ENCODE results near the gene THOC7.
A peak's percentile ranks its signal among the peaks of the same experiment; 100 is the strongest.

Gene THOC7

DNA sequence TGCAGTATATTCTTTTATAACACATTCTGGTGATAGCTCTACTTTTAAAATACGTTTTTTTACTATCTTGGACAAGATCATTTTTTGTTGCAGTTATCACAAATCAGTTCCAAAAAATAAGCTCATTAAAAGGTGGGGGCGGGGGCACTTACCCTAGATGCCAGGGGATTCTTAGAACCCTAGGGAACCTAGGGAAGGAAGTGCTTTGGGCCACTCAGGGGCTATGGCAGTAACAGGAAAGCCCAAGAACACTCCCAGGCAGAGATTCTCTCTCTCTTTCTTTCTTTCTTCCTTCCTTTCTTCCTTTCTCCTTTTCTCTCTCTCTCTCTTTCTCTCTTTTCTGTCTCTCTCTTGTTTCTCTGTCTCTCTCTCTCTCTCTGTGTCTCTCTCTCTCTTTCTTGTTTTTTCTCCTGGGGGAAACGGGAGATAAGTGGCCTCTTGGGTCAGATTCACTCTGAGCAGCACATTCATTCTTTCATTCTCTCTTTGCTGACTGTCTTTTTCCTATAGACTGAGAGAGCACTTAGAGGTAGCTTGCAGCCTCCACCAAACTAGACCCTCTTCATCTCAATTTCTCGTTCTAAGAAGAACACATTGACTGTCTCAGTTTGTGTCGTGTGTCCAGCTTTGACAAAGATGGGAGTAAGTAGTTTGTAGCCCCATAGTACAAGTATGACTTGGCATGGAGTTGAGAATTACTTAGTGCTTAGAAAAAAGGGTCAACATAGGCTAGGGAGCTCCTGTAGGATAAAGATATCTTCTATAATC, 32.0 kb upstream of the THOC7 start:
- H3K27me3 Mint-ChIP-seq: no peaks in the 10 kb centered on the region

DNA sequence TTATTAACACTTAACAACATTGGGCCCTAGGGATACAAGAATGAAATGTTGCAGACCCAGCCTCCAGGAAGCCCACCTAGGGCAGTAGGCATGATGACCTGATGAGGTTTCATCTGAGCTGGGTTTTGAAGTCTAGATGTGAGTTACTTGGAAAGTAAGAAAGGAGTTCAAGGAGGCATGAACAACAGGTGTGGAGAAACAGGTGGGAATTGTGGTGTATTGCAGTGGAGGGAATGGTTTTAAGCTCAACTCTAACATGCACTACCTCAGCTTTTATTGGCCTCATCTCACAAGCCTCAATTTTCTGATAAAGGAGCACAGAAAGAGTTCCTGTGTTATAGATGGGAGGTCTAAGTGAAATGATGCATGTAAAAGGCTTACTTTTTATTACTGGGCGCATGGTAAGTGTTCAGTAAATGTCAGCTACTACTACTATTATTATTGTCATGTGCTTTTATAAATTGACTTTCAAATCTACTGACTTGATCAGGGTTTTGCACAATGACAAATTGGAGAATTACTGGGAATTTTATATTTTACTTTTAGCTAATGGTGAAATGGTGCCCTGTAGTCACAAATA, 29.3 kb upstream of the THOC7 start:
- peak overlapping the region; percentile 59 for H3K27ac Mint-ChIP-seq
- no peaks in the 10 kb centered on the region for H3K27me3 Mint-ChIP-seq
- no peaks in the 10 kb centered on the region for H3K9me3 Mint-ChIP-seq (ENCODE audit: low read depth)
- peaks cover 40% of the 10 kb centered on the region for H3K4me1 Mint-ChIP-seq (ENCODE audit: low read depth)
- peaks cover 3% of the 10 kb centered on the region for H3K36me3 Mint-ChIP-seq
- no peak overlapping the region for H3K4me3 Mint-ChIP-seq

More for the DNA sequence above, 32.0 kb upstream of the THOC7 start:
- peak overlapping the region; percentile 25 for H3K27ac Mint-ChIP-seq
- H3K4me3 Mint-ChIP-seq: no peak overlapping the region
- peaks cover 49% of the 10 kb centered on the region for H3K4me1 Mint-ChIP-seq (ENCODE audit: low read depth)
- H3K9me3 Mint-ChIP-seq (ENCODE audit: low read depth): no peaks in the 10 kb centered on the region
- H3K36me3 Mint-ChIP-seq: peaks cover 13% of the 10 kb centered on the region

DNA sequence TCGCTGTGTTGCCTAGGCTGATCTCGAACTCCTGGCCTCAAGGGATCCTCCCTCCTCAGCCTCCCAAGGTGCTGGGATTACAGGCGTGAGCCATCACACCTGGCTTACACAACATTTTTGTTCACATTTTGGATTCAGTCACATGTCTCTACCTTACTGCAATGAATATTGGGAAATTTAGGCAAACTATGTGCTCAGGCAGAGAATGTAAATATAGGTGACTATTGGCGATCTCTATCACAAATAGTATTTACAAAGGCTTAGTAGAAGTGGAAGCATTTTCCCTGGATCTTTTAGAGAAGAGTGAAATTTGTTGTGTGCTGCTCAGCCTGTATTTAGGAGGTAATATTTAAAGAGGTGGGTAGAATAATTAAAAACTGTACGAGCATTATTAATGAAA, 27.9 kb upstream of the THOC7 start:
- no peaks in the 10 kb centered on the region for H3K27me3 Mint-ChIP-seq
- H3K36me3 Mint-ChIP-seq: peaks cover 3% of the 10 kb centered on the region
- no peak overlapping the region for H3K27ac Mint-ChIP-seq
- H3K9me3 Mint-ChIP-seq (ENCODE audit: low read depth): no peaks in the 10 kb centered on the region
- H3K4me3 Mint-ChIP-seq: no peak overlapping the region
- H3K4me1 Mint-ChIP-seq (ENCODE audit: low read depth): peaks cover 31% of the 10 kb centered on the region

DNA sequence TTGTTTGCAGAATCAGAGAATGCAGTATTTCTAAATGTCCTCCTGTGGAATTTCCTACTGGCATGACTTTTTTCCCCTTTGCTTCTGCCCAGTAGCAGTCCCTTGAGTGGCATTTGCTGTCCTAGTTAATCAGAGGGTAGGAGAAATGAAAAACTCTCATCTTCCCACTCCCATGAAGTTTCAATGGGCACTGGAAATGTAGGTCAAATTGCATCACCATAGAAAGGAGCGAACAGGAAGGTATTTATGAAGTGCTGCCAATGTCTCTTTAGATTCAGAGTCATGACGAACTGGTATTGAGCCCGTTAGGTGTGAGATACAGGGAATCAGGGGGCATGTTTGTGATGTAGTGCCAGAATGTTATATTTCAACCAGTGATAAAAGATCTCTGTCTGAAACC, 23.3 kb upstream of the THOC7 start:
- Mint-ChIP-seq H3K27ac (no peak overlapping the region), H3K4me1 (ENCODE audit: low read depth) (peaks cover 6% of the 10 kb centered on the region), H3K36me3 (peaks cover 3% of the 10 kb centered on the region), H3K4me3 (no peak overlapping the region), H3K9me3 (ENCODE audit: low read depth) (no peaks in the 10 kb centered on the region), H3K27me3 (no peaks in the 10 kb centered on the region)

DNA sequence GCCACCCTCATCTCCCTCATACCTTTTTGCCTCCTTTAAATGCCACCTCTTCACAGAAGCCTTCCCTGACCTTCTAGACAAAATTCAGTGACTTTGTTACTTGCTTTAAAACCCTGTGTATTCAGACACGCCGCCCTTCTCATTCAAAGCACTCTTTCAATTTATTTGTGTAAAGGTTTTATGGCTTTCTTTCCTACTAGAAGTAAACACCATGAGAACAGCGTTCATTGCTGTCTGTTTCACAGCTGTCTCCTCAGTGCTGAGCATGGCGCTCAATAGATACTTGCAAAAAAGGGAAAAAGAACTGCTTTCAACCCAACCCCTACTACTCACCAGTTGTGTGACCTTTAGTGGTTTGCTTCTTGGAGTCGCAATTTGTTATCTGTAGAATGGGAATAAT, 17.0 kb upstream of the THOC7 start:
- Mint-ChIP-seq H3K9me3 (ENCODE audit: low read depth) (no peaks in the 10 kb centered on the region), H3K27ac (no peak overlapping the region), H3K4me3 (no peak overlapping the region), H3K36me3 (peaks cover 3% of the 10 kb centered on the region), H3K27me3 (no peaks in the 10 kb centered on the region), H3K4me1 (ENCODE audit: low read depth) (peaks cover 47% of the 10 kb centered on the region)

DNA sequence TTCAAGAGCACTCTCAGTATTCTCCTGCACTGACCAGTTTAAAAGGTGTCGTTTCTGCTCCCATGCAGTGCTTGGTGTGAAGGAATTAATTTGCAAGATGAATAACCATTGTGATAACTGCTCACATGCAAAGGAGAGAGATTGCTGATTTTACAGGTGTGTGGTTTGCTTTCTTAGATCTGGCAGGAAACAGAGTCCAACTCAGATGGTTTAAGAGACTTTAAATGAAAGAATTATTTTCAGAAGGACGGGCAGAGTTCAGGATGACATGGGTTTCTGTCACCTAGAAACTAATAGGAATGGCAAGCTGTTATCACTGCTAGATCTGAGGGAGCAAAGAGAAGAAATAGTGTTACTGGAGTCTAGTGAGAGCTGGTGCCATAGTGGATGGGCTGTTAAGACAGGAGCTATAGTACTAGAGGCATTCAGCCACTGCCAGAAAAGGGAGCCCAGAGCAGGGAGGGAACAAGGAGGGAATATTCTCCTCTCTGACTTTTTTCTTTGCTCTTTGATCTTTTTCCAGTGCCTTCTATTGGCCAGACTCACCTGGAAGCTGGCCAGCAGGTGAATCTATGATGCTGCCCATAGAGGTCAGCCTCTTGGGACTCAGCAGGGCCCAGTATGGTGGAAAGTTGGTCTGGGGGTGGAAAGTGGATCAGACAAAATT, 14.9 kb upstream of the THOC7 start:
- Mint-ChIP-seq H3K27me3 (no peaks in the 10 kb centered on the region), H3K36me3 (peaks cover 3% of the 10 kb centered on the region), H3K27ac (peak overlapping the region; percentile 1), H3K9me3 (ENCODE audit: low read depth) (no peaks in the 10 kb centered on the region), H3K4me3 (peak overlapping the region; percentile 3), H3K4me1 (ENCODE audit: low read depth) (peaks cover 61% of the 10 kb centered on the region)

DNA sequence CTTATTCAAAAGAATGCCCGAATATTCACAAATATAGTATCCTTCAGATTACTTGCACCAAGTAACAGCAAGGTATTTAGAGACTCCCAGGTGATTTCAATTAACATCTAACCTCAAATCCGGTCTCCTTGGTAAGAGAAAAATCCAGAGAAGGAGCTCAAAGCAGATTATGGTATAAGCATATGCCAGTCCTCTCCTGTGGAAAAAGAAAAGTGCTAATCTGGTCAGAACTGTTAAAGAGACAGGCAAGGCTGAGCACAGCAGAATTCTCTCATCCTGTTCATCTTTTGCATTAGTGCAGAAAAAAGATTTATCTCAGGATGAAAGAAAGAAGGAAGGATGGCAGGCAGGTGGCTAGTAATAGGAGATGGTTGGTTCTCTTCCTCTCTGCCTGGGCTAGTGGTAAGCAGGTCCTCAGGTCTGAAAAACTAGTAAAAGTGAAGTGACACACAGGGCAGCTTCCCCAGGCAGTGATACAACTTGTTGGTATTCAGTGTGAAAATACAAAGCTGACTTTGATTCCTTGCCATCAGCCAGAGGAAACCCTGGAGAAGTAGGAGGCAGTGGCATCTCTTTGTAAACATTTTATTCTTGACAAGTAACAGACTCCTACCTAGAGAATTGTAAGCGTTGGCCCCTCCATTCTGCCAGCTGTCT, 14.3 kb upstream of the THOC7 start:
- H3K27ac Mint-ChIP-seq: no peak overlapping the region
- H3K4me1 Mint-ChIP-seq (ENCODE audit: low read depth): peaks cover 61% of the 10 kb centered on the region
- H3K4me3 Mint-ChIP-seq: peak overlapping the region; percentile 3
- H3K36me3 Mint-ChIP-seq: peaks cover 3% of the 10 kb centered on the region
- H3K27me3 Mint-ChIP-seq: no peaks in the 10 kb centered on the region
- no peaks in the 10 kb centered on the region for H3K9me3 Mint-ChIP-seq (ENCODE audit: low read depth)

DNA sequence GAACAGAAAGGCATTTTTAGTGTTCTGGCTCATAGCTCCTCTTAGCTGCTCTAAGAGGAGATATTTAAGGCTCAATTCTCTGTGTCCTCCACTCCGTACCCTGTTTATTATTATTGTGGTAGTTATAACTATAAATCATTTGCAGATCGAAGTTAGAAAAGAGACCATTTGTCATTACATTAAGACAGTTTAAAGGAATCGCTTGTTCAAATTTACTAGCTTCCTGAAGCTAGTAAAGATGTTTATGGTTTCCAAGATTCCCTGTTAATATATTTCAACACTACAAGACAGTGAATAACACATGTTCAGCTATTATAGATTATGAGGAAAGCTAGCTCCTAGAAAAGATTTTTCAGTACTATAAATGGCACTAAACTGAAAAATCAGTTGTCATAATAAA, 12.7 kb upstream of the THOC7 start:
- Mint-ChIP-seq H3K36me3 (peaks cover 3% of the 10 kb centered on the region), H3K27me3 (no peaks in the 10 kb centered on the region), H3K9me3 (ENCODE audit: low read depth) (no peaks in the 10 kb centered on the region), H3K4me3 (no peak overlapping the region), H3K27ac (no peak overlapping the region), H3K4me1 (ENCODE audit: low read depth) (peaks cover 72% of the 10 kb centered on the region)

DNA sequence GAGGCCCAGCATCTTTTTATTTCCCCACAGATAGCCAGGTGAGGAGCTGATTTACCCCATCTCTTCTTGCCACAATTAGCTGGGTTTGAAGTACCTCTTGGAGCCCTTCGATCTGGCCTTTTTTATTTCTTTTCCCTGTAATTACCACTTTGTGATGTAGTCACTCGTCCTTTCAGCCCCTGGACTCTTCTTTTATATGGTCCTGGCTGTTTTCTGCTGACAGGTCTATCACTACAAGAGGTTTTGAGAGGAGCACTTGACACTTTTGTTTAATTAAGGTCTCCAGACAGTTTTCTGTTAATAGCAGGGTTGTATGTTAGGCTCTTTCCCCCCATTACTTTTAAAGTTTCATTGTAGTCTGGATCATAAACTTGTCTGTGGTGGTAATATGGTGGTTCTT, 11.9 kb upstream of the THOC7 start:
- Mint-ChIP-seq H3K4me3 (no peak overlapping the region), H3K27me3 (no peaks in the 10 kb centered on the region), H3K9me3 (ENCODE audit: low read depth) (no peaks in the 10 kb centered on the region), H3K4me1 (ENCODE audit: low read depth) (peaks cover 70% of the 10 kb centered on the region), H3K27ac (peak overlapping the region; percentile 2), H3K36me3 (peaks cover under 1% of the 10 kb centered on the region)

DNA sequence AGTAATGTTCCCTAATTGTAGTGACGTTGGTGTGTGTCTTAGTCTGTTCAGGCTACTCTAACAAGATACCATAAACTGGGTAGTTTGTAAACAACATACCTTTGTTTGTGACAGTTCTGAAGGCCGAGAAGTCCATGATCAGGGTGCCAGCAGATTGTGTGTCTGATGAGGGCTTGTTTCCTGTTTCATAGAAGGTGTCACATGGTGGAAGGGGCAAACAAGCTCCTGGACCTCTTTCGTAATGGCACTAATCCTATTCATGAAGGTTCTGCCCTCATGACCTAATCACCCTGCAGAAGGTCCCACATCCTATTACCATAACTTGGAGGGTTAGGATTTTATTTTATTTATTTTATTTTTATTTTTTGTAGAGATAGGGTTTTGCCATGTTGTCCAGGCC, 11.2 kb upstream of the THOC7 start:
- H3K4me1 Mint-ChIP-seq (ENCODE audit: low read depth): peaks cover 73% of the 10 kb centered on the region

DNA sequence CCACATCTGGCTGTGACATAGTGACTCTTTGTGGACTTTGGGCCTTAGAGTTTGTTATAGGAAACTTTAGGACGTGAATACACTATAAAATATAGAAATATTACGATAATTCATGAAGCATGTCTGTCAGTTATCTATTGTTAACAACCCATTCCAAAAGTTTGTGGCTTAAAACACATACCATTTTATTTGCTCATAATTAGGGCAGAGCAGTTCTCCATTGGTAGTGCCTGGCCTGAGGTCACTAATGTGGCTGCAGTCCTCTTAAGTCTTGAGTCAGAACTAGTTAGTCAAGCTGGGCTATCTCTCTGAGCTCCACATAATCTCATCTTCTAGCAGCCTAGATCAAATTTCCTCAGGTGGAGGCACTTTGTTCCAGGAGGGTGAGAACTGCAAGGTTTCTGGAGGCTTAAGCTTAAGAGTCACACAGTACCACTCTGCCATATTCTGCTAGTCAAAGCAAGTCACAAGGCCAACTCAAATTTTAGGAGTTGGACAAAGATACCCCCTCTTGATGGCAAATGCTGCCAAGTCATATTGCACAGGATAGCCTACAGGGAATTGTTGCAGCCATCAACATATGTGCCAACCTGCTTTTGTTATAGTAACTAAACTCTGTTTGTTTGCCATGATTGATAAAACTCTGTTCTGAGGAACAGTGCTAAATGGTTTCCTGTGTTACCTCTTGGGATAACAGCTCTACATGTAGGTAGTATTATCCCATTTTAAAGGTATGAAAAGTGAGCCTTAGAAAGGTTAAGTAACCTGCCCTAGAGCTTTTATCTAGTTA, 8.7 kb upstream of the THOC7 start:
- Mint-ChIP-seq H3K9me3 (ENCODE audit: low read depth) (no peaks in the 10 kb centered on the region), H3K27ac (no peak overlapping the region), H3K27me3 (no peaks in the 10 kb centered on the region), H3K36me3 (no peaks in the 10 kb centered on the region), H3K4me1 (ENCODE audit: low read depth) (peaks cover 70% of the 10 kb centered on the region), H3K4me3 (no peak overlapping the region)

More for the DNA sequence above, 11.2 kb upstream of the THOC7 start:
- Mint-ChIP-seq H3K4me3 (no peak overlapping the region), H3K9me3 (ENCODE audit: low read depth) (no peaks in the 10 kb centered on the region), H3K36me3 (no peaks in the 10 kb centered on the region), H3K27ac (no peak overlapping the region), H3K27me3 (no peaks in the 10 kb centered on the region)

DNA sequence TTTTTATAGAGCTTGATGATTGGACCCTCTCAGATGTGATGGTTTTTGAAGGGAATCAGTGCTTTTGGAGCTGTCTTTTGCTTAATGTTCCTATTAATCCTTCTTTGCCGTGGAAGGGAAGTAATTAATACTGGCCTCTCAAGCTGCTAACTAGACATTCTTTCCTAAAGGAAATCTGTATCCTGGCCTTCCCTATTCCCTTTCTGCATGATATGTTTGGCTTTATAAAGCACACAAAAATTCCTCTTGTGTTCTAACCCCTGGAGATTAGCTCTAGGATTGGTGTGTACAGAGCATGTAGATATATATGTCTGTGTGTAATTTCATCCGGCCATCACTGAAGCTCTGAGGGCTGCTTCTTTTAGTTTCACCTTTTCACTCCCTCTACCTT, 7.0 kb upstream of the THOC7 start:
- peaks cover 2% of the 10 kb centered on the region for H3K36me3 Mint-ChIP-seq
- no peak overlapping the region for H3K4me3 Mint-ChIP-seq
- no peaks in the 10 kb centered on the region for H3K9me3 Mint-ChIP-seq (ENCODE audit: low read depth)
- no peaks in the 10 kb centered on the region for H3K27me3 Mint-ChIP-seq
- H3K4me1 Mint-ChIP-seq (ENCODE audit: low read depth): peaks cover 63% of the 10 kb centered on the region
- no peak overlapping the region for H3K27ac Mint-ChIP-seq

DNA sequence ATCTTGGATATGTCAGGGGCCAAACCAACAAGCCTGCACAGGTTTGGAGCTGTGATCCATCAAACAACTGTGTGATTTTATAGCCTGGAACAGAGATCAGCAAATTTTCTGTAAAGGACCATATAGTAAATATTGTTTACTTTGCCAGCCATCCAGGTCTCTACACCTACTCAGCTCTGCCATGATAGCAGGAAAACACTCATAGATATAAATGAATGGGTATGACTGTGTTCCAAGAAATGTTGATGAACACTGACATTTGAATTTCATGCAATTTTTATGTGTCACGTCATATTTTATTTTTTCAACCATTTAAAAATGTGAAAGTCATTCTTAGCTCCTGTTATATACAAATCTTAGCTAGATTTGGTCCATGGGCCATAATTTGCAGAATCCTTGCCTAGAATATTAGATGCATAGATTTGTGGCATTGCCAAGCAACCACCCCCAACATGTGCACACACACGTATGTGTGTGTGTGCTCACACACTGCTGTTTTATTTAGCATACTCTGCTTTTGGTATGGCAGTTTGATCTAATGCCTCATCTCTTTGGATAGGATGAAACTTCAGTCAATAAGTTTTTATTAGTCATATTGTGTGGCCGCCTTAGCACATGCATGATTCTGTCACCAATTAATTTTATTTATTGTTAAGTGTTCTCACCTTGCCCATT, 6.5 kb upstream of the THOC7 start:
- Mint-ChIP-seq H3K36me3 (peaks cover 5% of the 10 kb centered on the region), H3K4me3 (no peak overlapping the region), H3K27ac (no peak overlapping the region), H3K27me3 (no peaks in the 10 kb centered on the region), H3K4me1 (ENCODE audit: low read depth) (peaks cover 62% of the 10 kb centered on the region), H3K9me3 (ENCODE audit: low read depth) (no peaks in the 10 kb centered on the region)

DNA sequence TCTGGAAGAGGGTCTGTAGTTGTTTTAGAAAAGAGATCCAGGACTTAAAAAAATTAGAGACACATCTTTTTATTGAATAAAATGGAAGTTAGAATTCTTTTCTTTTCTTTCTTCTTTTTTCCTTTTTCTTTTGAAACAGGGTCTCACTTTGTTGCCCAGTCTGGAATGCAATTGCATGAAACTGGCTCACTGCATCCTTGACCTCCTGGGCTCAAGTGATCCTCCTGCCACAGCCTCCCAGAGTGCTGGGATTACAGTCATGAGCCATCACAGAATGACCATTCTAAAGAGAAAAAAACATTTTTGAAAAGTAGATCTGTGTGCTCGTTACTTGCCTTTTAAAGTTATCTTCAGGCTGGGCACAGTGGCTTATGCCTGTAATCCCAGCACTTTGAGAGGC, 3.6 kb upstream of the THOC7 start:
- no peaks in the 10 kb centered on the region for H3K27me3 Mint-ChIP-seq
- peak overlapping the region; percentile 58 for H3K27ac Mint-ChIP-seq
- H3K36me3 Mint-ChIP-seq: peaks cover 7% of the 10 kb centered on the region
- no peaks in the 10 kb centered on the region for H3K9me3 Mint-ChIP-seq (ENCODE audit: low read depth)
- H3K4me3 Mint-ChIP-seq: no peak overlapping the region
- H3K4me1 Mint-ChIP-seq (ENCODE audit: low read depth): peaks cover 60% of the 10 kb centered on the region
